Kidney epithelial cell (primary cell): Measurements from ENCODE around the gene TASP1. TPM values are rescaled to one million over a fixed set of nuclear protein-coding genes. Genes with fewer than 3 reads are reported as not detected.

Source experiments
- DNase-seq: peaks from one replicate; pipeline ENCODE4 v3.0.0-alpha.2; 2010; ENCODE audit warnings: low read depth
- H3K27me3 ChIP-seq: 2 replicates; pipeline ENCODE4 v1.6.0; 2011; ENCODE audit warnings: low read length; ENCODE audit not compliant: control insufficient read depth, insufficient read depth
- H3K36me3 ChIP-seq: 2 replicates; pipeline ENCODE4 v1.5.1; 2011; ENCODE audit warnings: low read length; ENCODE audit not compliant: control insufficient read depth, insufficient read depth
- H3K4me3 ChIP-seq: 2 replicates; pipeline ENCODE4 v1.5.1; 2011; ENCODE audit warnings: low read depth, mild to moderate bottlenecking, control low read depth, low read length
- CTCF ChIP-seq: IDR thresholded peaks from 2 replicates; pipeline ENCODE4 v1.5.1; 2011; ENCODE audit warnings: mild to moderate bottlenecking, moderate library complexity, low read length, control low read depth, inconsistent platforms; ENCODE audit not compliant: insufficient read depth, poor library complexity, severe bottlenecking
- total RNA-seq: library from RNA; depleted of rRNA; stranded (reverse); fragments of >200 nt; gene quantifications from 2 replicates; pipeline ENCODE4 v1.2.3, GENCODE V29; 2015

The TASP1 gene
- total RNA-seq = 10.6 and 13.3 TPM in 2 replicates

- DNase-seq = peak; percentile 92
- TF ChIP-seq CTCF = no peak
Observed at GRCh38 chr20:13638496-13639149, at the start of gene TASP1. TSS of gene TASP1 (minus strand) at chr20:13638932. CDS start at chr20:13630078, 8,854 bp downstream.

GRCh38 chr20:13687815-13688214, 49.1 kb upstream of the TASP1 start:
- DNase-seq = no peak
- Histone ChIP-seq H3K36me3 (no peaks in the 10 kb centered on the region), H3K4me3 (no peak overlapping the region), H3K27me3 (no peaks in the 10 kb centered on the region)
- no peak for TF ChIP-seq CTCF

More at GRCh38 chr20:13638496-13639149, at the start of gene TASP1:
- Histone ChIP-seq H3K27me3 (no peaks in the 10 kb centered on the region), H3K36me3 (no peaks in the 10 kb centered on the region), H3K4me3 (peak within 1 kb of the TSS; percentile 98)

- DNase-seq = no peak
- H3K36me3 ChIP-seq = no peaks in the 10 kb centered on the region
- H3K4me3 ChIP-seq = no peak overlapping the region
- no peaks in the 10 kb centered on the region for H3K27me3 ChIP-seq
- no peak for TF ChIP-seq CTCF
Observed at GRCh38 chr20:13685623-13686022, 46.9 kb upstream of the TASP1 start.

GRCh38 chr20:13684566-13685222, 46.0 kb upstream of the TASP1 start:
- no peak for DNase-seq
- H3K4me3 ChIP-seq = no peak overlapping the region
- H3K36me3 ChIP-seq = no peaks in the 10 kb centered on the region
- TF ChIP-seq CTCF = no peak
- no peaks in the 10 kb centered on the region for H3K27me3 ChIP-seq

GRCh38 chr20:13683833-13684232, 45.1 kb upstream of the TASP1 start:
- no peak for TF ChIP-seq CTCF
- Histone ChIP-seq H3K27me3 (no peaks in the 10 kb centered on the region), H3K36me3 (no peaks in the 10 kb centered on the region), H3K4me3 (no peak overlapping the region)
- no peak for DNase-seq
